ENCODE data around the gene MT1A.
"Not testable (repeated sequence)": the region's sequence is repeated elsewhere in the genome, so short reads cannot be mapped to it uniquely, and the experiment has no call there.

Gene MT1A

GRCh38 chr16:56651586-56651985, 13.1 kb downstream of the MT1A start, which contains the start of gene MT1B:
MT1B (plus strand) TSS chr16:56651886; CDS start chr16:56651954, 68 bp downstream.
- Histone ChIP-seq H3K36me3 (ENCODE audit: insufficient read depth, low read length) (no peaks in the 10 kb centered on the region), H3K9me3 (ENCODE audit: low read depth, low read length) (no peaks in the 10 kb centered on the region), H3K4me3 (no peak within 1 kb of the TSS), H3K27ac (no peak within 1 kb of the TSS), H3K9ac (ENCODE audit: insufficient read length) (no peak within 1 kb of the TSS)
- DNase-seq (ENCODE audit: low read depth, low spot score): no peak
- TF ChIP-seq EZH2 (IDR thresholded peaks at IDR 0.05): no peak
- TF ChIP-seq POLR2AphosphoS5 (IDR thresholded peaks at IDR 0.05; ENCODE audit: borderline replicate concordance, low read depth, low read length): no peak
- no peak for TF ChIP-seq FOXP2 (optimal IDR thresholded peaks at IDR 0.05; ENCODE audit: control extremely low read depth, extremely low read length, insufficient read depth)

DNA sequence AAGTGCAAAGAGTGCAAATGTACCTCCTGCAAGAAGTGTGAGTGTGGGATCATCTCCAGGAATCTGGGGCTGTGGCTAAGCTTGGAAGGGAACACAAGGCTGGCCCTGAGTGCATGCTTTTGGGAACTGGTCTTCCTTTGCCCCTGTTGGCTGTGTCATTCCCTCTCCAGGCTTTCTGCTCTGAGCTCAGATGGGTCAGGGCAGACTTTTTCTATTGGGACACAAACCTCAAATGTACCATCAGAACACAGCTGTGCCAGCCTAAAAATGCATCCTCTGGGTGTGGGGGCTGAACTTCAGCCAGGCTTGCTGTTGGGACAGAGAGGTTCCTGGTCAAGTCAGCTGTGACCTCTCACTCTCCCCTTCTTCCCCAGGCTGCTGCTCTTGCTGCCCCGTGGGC, 14.1 kb downstream of the MT1A start:
- H3K27ac ChIP-seq: no peak overlapping the region
- DNase-seq (ENCODE audit: low read depth, low spot score): no peak
- H3K4me3 ChIP-seq: no peak overlapping the region
- H3K9me3 ChIP-seq (ENCODE audit: low read depth, low read length): no peaks in the 10 kb centered on the region
- H3K36me3 ChIP-seq (ENCODE audit: insufficient read depth, low read length): no peaks in the 10 kb centered on the region
- TF ChIP-seq POLR2AphosphoS5 (IDR thresholded peaks at IDR 0.05; ENCODE audit: borderline replicate concordance, low read depth, low read length) (no peak), FOXP2 (optimal IDR thresholded peaks at IDR 0.05; ENCODE audit: control extremely low read depth, extremely low read length, insufficient read depth) (no peak), EZH2 (IDR thresholded peaks at IDR 0.05) (no peak)
- no peak overlapping the region for H3K9ac ChIP-seq (ENCODE audit: insufficient read length)

- Histone ChIP-seq H3K4me3 (no peak overlapping the region), H3K9ac (ENCODE audit: insufficient read length) (no peak overlapping the region), H3K36me3 (ENCODE audit: insufficient read depth, low read length) (no peaks in the 10 kb centered on the region), H3K9me3 (ENCODE audit: low read depth, low read length) (no peaks in the 10 kb centered on the region), H3K27ac (no peak overlapping the region)
- no peak for DNase-seq (ENCODE audit: low read depth, low spot score)
- TF ChIP-seq POLR2AphosphoS5 (IDR thresholded peaks at IDR 0.05; ENCODE audit: borderline replicate concordance, low read depth, low read length): no peak
- no peak for TF ChIP-seq FOXP2 (optimal IDR thresholded peaks at IDR 0.05; ENCODE audit: control extremely low read depth, extremely low read length, insufficient read depth)
- TF ChIP-seq EZH2 (IDR thresholded peaks at IDR 0.05): no peak
Observed at GRCh38 chr16:56653218-56653617, 14.8 kb downstream of the MT1A start.

- no peak for TF ChIP-seq POLR2AphosphoS5 (IDR thresholded peaks at IDR 0.05; ENCODE audit: borderline replicate concordance, low read depth, low read length)
- TF ChIP-seq FOXP2 (optimal IDR thresholded peaks at IDR 0.05; ENCODE audit: control extremely low read depth, extremely low read length, insufficient read depth): no peak
- no peak for TF ChIP-seq EZH2 (IDR thresholded peaks at IDR 0.05)
- no peaks in the 10 kb centered on the region for H3K9me3 ChIP-seq (ENCODE audit: low read depth, low read length)
- no peak within 1 kb of the TSS for H3K9ac ChIP-seq (ENCODE audit: insufficient read length)
- H3K27ac ChIP-seq: no peak within 1 kb of the TSS
- DNase-seq (ENCODE audit: low read depth, low spot score): no peak
- H3K4me3 ChIP-seq: no peak within 1 kb of the TSS; the same call in 1 of the 2 replicates
- no peaks in the 10 kb centered on the region for H3K36me3 ChIP-seq (ENCODE audit: insufficient read depth, low read length)
Observed at GRCh38 chr16:56657555-56658326, 19.3 kb downstream of the MT1A start, which contains the start of gene MT1F. MT1F (plus strand) TSS chr16:56657959; CDS start chr16:56658059, 100 bp downstream.

DNA sequence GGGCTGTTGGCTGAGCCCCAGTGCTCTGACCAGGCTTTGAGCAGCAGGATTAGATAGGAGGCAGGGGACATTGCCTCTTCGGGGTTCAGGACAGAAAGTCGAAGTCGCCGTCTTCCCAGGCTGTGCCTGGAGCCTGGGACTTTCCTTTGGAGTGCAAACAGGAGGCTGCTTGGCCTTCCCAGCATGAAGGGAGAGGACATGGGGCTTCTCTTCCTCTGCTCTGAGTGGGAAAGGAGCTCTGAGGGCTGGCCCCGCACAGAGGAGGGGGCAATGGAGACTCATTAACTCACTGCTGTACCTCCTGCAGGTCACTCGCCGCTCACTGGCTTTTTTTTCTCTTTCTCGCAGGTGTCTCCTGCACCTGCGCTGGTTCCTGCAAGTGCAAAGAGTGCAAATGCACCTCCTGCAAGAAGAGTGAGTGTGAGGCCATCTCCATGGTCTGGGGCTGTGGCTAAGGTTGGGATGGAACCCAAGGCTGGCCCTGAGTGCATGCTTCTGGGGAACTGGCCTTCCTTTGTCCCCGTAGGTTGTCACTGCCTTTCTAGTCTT, 19.9 kb downstream of the MT1A start:
- no peak for TF ChIP-seq FOXP2 (optimal IDR thresholded peaks at IDR 0.05; ENCODE audit: control extremely low read depth, extremely low read length, insufficient read depth)
- no peak for TF ChIP-seq EZH2 (IDR thresholded peaks at IDR 0.05)
- no peak for TF ChIP-seq POLR2AphosphoS5 (IDR thresholded peaks at IDR 0.05; ENCODE audit: borderline replicate concordance, low read depth, low read length)
- H3K4me3 ChIP-seq: no peak overlapping the region
- H3K27ac ChIP-seq: no peak overlapping the region
- no peaks in the 10 kb centered on the region for H3K9me3 ChIP-seq (ENCODE audit: low read depth, low read length)
- no peak overlapping the region for H3K9ac ChIP-seq (ENCODE audit: insufficient read length)
- no peak for DNase-seq (ENCODE audit: low read depth, low spot score)
- no peaks in the 10 kb centered on the region for H3K36me3 ChIP-seq (ENCODE audit: insufficient read depth, low read length)

DNA sequence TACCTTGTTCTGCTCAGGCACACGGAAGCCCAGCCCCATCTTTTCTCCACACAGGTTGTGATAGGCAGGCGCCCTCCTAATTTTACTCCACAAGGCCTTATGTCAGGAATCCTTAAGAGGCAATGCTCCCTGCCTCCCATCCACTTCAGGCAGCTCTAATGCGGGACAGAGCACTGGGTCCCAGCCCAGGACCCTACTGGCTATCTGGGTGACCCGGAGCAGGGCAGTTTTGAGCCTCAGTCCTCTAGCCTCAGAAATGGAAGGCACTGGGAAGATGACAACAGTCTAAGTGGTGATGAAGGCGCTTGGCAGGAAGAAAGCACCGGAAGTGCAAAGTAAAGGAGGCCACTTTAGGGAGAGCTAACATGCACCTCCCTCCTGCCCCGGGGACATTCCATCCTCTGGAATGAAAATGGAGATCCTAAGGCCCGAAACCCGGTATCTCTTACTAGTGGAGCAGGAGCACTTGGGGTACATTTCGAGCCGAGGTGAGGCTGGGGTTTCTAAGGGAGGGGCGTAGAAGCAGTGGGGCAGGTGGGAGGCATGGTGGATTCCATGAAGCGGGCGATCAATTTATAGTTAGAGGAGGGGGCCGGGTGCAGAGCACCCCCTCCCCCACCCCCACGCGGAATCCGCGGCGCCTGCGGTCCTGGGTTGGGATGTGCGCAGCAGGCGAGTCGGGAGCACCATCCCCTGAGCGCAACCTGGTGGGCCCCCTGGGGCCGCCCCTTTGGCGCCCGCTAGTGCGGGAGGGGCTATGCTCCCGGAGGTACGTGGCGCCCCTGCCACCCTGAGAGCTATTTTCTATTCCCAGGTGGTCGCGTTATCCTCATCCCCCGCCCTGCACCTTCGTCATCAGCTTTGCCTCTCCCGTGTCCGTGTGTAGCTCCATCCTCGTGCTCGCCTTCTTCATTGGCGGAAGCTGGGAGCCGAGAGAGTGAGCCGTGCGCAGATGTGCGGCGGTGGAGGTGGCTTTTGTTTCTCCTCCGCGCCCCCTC, 24.2 kb downstream of the MT1A start:
- no peaks in the 10 kb centered on the region for H3K9me3 ChIP-seq (ENCODE audit: low read depth, low read length)
- no peak overlapping the region for H3K27ac ChIP-seq
- no peak for DNase-seq (ENCODE audit: low read depth, low spot score)
- TF ChIP-seq EZH2 (IDR thresholded peaks at IDR 0.05) (no peak), FOXP2 (optimal IDR thresholded peaks at IDR 0.05; ENCODE audit: control extremely low read depth, extremely low read length, insufficient read depth) (no peak), POLR2AphosphoS5 (IDR thresholded peaks at IDR 0.05; ENCODE audit: borderline replicate concordance, low read depth, low read length) (no peak)
- H3K4me3 ChIP-seq: no peak overlapping the region
- no peak overlapping the region for H3K9ac ChIP-seq (ENCODE audit: insufficient read length)
- H3K36me3 ChIP-seq (ENCODE audit: insufficient read depth, low read length): no peaks in the 10 kb centered on the region

DNA sequence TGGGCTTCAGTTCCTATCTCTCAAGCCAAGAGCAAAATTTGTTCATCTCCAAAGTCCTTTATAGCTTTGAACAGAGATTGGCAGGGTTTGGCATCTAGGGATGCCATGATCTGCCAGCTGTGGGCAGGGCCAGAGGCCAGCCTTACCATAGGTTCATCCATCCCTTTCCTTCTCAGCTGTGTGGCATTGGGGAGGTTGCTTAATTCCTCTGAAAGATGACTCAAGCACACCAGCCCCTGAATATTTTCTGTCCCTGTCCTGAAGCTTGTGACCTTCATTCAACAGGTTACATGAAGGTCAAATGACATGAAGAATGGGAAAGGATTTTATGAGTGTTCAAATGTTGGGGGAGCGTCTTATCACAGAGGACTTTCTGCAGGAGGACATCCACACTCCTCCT, 26.0 kb downstream of the MT1A start:
- Histone ChIP-seq H3K4me3 (no peak overlapping the region), H3K27ac (no peak overlapping the region), H3K9ac (ENCODE audit: insufficient read length) (no peak overlapping the region), H3K36me3 (ENCODE audit: insufficient read depth, low read length) (no peaks in the 10 kb centered on the region), H3K9me3 (ENCODE audit: low read depth, low read length) (no peaks in the 10 kb centered on the region)
- no peak for DNase-seq (ENCODE audit: low read depth, low spot score)
- TF ChIP-seq EZH2 (IDR thresholded peaks at IDR 0.05) (no peak), FOXP2 (optimal IDR thresholded peaks at IDR 0.05; ENCODE audit: control extremely low read depth, extremely low read length, insufficient read depth) (no peak), POLR2AphosphoS5 (IDR thresholded peaks at IDR 0.05; ENCODE audit: borderline replicate concordance, low read depth, low read length) (no peak)

DNA sequence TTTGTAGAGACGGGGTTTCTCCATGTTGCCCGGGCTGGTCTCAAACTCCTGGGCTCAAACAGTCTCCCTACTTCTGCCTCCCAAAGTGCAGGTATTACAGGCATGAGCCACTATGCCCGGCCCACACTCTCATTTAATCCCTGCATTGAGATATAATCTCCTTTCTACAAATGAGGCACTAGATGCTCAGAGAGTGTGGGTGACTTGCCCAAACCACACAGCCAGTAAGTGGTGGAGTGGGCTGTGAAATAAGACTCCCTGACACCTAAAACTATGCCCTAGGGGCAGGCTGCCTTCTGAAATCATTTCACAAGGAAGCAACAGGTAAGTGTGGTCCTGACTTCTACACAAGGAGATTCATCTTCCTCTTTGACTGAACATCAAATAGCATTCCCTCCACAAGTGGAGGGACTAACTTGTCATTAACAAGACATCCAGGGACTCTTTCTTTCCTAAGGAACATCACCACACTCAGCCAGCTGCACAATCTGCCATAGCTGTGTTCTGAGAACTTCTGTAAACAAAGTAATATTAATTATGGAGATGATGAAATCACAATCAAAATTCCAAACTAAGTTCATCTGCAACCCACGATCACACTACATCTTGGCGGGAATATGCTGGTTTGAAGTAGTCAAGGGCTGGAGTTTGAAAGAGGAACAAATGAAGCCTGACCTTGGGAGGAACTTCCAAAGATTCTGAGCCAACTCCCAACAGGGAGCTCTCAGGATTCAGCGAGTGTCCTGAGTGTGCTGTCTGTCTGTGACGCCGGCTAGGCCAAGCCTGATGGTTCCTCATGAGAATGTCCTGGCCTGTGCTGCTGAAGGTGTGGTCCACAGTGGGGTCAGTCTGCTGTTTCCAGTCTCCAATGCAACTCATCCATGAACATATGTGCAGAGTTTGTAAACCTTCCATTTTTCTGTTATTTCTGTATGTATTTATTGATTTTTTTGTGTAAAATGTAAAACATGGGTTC, 27.1 kb downstream of the MT1A start:
- not testable (repeated sequence) for H3K4me3 ChIP-seq; DNase-seq (ENCODE audit: low read depth, low spot score); H3K9ac ChIP-seq (ENCODE audit: insufficient read length); H3K36me3 ChIP-seq (ENCODE audit: insufficient read depth, low read length); H3K27ac ChIP-seq; H3K9me3 ChIP-seq (ENCODE audit: low read depth, low read length)
